K562 (cell line): ENCODE data around the gene USF2.

Experiments
- CHD1 ChIP-seq: fragments of 200-600 bp; sonication (generic); IDR thresholded peaks from one replicate; pipeline ENCODE4 v1.6.1; 2012; ENCODE audit warnings: mild to moderate bottlenecking, moderate library complexity, low read length, inconsistent platforms
- SPI1 ChIP-seq: IDR thresholded peaks from 2 replicates; pipeline ENCODE4 v1.6.1; 2011; ENCODE audit warnings: low read depth, low read length, control low read depth, borderline replicate concordance
- TF ChIP-seq, protein P1 (sequence below), 3 experiments: IDR thresholded peaks in 2 of 3; conservative IDR thresholded peaks in 1 of 3; 2 replicates each; pipeline ENCODE4 v1.5.1; 2011 to 2012; ENCODE audit warnings: low read length in 3 of 3, mild to moderate bottlenecking in 3 of 3, control low read depth in 2 of 3, improper control_type of control experiment in 1 of 3, inconsistent platforms in 1 of 3, low read depth in 1 of 3, mixed read lengths in 1 of 3, moderate library complexity in 1 of 3; ENCODE audit not compliant: insufficient read depth in 2 of 3

DNA sequence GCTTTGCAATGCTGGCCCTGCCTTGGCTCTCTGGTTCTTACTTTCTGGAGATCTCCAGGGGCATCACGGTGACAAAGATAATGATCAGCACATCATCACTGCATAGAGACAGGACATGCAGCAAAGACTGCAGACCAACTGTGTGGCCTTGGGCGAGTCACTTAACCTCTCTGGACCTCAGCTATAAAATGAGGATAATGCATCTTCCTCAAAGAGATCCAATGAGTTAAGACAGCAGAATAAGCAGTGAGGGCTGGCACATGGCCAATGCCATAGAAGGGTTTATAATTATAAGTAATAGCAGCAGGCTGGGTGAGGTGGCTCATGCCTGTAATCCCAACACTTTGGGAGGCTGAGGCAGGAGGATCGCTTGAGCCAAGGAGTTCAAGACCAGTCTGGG is 25.6 kb downstream of the USF2 start:
- TF ChIP-seq CHD1 (no peak), SPI1 (no peak)
- TF ChIP-seq, protein P1, sequence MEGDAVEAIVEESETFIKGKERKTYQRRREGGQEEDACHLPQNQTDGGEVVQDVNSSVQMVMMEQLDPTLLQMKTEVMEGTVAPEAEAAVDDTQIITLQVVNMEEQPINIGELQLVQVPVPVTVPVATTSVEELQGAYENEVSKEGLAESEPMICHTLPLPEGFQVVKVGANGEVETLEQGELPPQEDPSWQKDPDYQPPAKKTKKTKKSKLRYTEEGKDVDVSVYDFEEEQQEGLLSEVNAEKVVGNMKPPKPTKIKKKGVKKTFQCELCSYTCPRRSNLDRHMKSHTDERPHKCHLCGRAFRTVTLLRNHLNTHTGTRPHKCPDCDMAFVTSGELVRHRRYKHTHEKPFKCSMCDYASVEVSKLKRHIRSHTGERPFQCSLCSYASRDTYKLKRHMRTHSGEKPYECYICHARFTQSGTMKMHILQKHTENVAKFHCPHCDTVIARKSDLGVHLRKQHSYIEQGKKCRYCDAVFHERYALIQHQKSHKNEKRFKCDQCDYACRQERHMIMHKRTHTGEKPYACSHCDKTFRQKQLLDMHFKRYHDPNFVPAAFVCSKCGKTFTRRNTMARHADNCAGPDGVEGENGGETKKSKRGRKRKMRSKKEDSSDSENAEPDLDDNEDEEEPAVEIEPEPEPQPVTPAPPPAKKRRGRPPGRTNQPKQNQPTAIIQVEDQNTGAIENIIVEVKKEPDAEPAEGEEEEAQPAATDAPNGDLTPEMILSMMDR (IDR thresholded peaks at IDR 0.05 in 2 of 3, conservative IDR thresholded peaks at IDR 0.05 in 1 of 3; ENCODE audit: insufficient read depth in 2 of 3, low read depth in 1 of 3, low read length in 3 of 3), result no peak
